Stimulated activated CD8-positive, alpha-beta memory T cell treated with anti-CD3 and anti-CD28 coated beads, Interleukin-4, amount 100 ng/mL, for 48 hours (primary cell): ENCODE data around the gene UGT1A5.

Source experiments
- DNase-seq: peaks from one replicate; pipeline ENCODE4 v3.0.0-alpha.2; 2020

The UGT1A5 gene

DNA sequence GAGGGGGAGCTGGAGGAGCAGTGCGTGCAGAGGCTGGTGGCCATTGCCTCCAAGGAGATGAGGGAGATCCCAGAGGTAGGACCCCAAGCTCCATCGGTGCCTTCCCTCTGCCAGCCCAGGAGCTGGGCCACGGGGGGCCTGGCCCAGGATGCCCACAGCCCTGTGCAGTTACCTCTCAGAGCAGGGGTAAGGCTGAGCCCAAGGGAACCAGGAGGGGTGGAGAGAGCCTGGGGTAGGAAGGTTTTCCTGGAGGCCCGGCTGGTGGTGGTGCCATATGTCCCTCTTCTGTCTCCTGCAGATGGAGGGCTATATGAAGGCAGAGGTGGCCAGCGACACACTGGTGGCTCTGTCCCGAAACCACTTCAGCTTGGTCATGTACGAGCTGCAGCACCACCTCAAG lies 76.8 kb downstream of the UGT1A5 start:
- no peak for DNase-seq

GRCh38 chr2:233791151-233791882 lies 78.6 kb downstream of the UGT1A5 start:
- DNase-seq, result no peak

- no peak for DNase-seq
These were observed 79.2 kb downstream of the UGT1A5 start for GRCh38 chr2:233791883-233792329.

- no peak for DNase-seq
These were observed 80.0 kb downstream of the UGT1A5 start for GRCh38 chr2:233792720-233793119.

GRCh38 chr2:233793465-233794127 lies 80.9 kb downstream of the UGT1A5 start:
- DNase-seq, result no peak

GRCh38 chr2:233794128-233794658 lies 81.5 kb downstream of the UGT1A5 start:
- no peak for DNase-seq

GRCh38 chr2:233795735-233796171 lies 83.0 kb downstream of the UGT1A5 start:
- peak; percentile 10 for DNase-seq

DNA sequence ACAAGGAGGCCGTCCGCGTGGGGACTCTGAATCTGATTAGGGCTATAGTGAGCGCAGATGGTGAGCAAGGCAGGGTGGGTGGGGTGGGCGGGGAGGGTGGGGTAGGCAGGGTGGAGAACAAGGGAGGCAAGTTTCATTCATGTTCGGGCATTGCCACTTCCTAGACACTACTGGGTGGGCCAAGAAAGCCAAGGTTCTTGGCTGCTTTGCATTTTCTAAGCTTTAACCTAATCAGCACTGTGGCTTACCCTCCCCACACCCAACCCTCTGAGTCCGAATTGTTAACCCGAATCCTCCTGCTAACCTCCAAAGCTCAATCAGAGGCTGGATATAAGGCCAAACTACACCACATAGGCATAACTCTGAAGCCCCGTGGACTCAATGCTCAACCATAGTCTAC lies 83.5 kb downstream of the UGT1A5 start:
- DNase-seq, result no peak

DNA sequence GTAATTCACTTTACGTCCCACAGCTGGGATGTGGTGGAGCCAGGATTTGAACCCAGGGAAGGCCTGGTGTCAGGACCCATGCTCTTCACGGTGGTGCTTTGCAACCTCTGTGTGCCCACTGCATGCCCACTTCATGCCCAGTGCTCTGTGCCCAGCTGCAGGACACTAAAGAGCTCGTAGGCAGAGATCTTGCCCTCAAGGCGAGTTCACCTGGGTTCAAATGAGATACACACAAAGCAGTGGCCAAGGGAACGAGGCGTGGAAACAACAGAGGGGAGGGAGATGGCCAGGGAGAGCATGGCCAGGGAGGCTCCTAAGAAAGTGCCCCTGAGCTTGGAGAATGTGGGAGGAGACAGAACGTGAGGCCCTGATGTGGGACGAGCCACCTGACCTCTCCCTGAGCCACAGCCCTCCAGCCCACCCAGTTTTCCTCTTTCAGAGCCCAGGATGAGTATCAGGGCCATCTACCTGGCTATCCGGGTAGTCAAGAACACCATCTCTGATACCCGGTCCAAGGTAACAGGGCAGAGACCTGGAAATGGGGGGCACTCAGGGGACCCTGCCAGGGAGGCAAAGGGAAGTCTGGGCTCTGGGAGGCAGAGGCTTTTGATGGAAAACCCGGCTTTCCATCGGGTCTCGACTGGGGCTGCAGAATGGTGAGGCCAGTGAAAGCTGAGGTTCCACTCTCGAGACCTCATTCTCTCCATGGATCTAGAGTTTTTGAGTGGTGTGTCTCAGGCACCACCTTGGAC lies 85.8 kb downstream of the UGT1A5 start:
- DNase-seq, result peak; percentile 15

GRCh38 chr2:233799087-233799665 lies 86.5 kb downstream of the UGT1A5 start:
- peak; percentile 11 for DNase-seq

GRCh38 chr2:233799716-233800115 lies 87.0 kb downstream of the UGT1A5 start:
- DNase-seq, result peak; percentile 5

- DNase-seq, result peak; percentile 4
These were observed 87.5 kb downstream of the UGT1A5 start for GRCh38 chr2:233800208-233800607.

- peak; percentile 36 for DNase-seq
These were observed 88.8 kb downstream of the UGT1A5 start for GRCh38 chr2:233801357-233802131.

DNA sequence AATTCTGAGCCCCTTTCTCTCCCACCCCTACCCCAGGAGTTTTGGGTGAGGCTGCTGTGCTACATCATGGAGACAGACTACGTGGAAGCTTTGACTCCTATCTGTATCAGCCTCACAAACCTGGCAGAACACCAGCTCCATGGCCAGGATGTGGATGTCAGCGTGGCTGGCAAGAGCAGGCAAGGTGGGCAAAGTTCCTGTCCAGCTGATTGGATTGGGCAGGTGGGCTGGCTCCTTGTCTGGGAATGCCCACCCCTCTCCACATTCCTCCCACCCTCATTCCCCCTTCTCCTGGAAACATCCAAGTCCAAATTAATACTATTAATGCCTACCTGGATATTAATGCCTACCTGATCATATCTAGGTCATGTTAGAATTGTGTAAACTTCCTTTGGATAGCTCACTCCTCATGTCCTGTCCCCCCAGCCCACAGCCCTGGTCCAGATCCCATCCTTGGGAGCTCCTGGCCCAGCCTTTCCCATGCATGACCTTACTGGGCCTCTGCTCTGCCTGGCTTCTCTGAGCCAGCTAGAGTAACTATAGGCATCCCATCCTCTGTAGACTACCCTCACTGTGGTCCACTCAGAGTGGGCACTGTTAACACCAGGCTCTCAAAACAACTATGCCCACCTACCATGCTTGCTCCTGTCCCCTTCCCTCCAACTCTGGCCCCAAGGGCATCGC lies 89.6 kb downstream of the UGT1A5 start:
- peak; percentile 20 for DNase-seq

DNA sequence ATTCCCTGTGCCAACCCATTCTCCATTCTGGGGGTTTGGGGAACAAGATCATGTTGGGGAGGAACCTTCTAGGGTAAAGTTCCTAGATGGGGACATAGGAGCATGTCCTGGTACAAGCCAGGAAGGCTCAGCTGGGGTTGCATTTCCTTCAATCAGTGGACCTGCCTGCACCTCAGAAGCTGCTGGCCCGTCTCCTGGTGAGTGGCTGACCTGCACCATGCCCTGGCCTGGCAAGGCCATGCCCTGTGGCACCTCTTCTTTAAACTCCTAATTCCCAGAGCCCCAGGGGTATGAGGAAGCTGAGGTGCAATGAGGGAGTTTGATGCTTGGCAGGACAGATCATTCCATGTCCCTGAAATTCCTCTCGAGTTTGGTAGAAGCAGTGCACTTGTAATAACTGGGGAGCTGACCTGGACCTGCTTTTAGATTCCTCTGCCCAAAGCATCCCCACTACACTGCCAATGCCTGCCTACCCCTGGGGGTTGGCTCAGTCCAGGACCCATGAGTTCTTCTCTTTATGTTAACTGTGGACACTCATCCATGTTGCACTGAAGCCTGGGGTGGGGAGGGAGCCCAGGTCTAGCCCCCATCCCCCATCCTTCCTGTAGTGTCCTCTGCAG lies 90.7 kb downstream of the UGT1A5 start:
- DNase-seq, result no peak

- peak; percentile 14 for DNase-seq
These were observed 91.3 kb downstream of the UGT1A5 start for GRCh38 chr2:233803994-233804393.

- DNase-seq, result peak; percentile 12
These were observed 94.6 kb downstream of the UGT1A5 start for GRCh38 chr2:233807215-233807865.

GRCh38 chr2:233807966-233808935 lies 95.5 kb downstream of the UGT1A5 start:
- DNase-seq, result peak; percentile 14

DNA sequence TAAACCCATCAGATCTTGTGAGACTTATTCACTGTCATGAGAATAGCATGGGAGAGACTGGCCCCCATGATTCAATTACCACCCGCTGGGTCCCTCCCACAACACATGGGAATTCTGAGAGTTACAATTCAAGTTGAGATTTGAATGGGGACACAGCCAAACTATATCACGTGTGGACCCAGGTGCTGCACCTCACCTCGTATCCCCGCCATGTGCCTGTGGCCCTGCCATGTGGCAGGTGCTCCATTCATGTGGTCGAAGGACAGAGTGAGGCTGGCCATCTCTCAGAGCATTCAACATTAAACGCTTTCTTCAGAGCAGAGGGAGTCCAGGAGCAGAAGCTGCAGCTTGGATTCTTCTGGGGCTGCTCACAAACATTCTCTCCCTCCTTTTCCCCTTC lies 97.7 kb downstream of the UGT1A5 start:
- no peak for DNase-seq
